Fibroblast of villous mesenchyme (primary cell): ENCODE measurements around the gene RDH16. TPM values are rescaled to one million over a fixed set of nuclear protein-coding genes. Genes with fewer than 3 reads are reported as not detected.
A peak's percentile ranks its signal among the peaks of the same experiment; 100 is the strongest.

Experiments used
- DNase-seq: peaks from one replicate; pipeline ENCODE4 v3.0.0-alpha.2; 2010; ENCODE audit warnings: low read depth
- H3K4me3 ChIP-seq: 2 replicates; pipeline ENCODE4 v1.5.1; 2011; ENCODE audit warnings: low read depth, mild to moderate bottlenecking, low read length
- total RNA-seq: library from RNA; depleted of rRNA; stranded (reverse); fragments of >200 nt; gene quantifications from 2 replicates; pipeline ENCODE4 v1.2.3, GENCODE V29; 2012
- TF ChIP-seq, protein P1 (sequence below): IDR thresholded peaks from 2 replicates; pipeline ENCODE4 v1.5.1; 2012; ENCODE audit warnings: low read depth, mild to moderate bottlenecking, low read length; ENCODE audit not compliant: insufficient read depth

The RDH16 gene, protein sequence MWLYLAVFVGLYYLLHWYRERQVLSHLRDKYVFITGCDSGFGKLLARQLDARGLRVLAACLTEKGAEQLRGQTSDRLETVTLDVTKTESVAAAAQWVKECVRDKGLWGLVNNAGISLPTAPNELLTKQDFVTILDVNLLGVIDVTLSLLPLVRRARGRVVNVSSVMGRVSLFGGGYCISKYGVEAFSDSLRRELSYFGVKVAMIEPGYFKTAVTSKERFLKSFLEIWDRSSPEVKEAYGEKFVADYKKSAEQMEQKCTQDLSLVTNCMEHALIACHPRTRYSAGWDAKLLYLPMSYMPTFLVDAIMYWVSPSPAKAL
- total RNA-seq = under 0.01 TPM in 2 replicates

DNA sequence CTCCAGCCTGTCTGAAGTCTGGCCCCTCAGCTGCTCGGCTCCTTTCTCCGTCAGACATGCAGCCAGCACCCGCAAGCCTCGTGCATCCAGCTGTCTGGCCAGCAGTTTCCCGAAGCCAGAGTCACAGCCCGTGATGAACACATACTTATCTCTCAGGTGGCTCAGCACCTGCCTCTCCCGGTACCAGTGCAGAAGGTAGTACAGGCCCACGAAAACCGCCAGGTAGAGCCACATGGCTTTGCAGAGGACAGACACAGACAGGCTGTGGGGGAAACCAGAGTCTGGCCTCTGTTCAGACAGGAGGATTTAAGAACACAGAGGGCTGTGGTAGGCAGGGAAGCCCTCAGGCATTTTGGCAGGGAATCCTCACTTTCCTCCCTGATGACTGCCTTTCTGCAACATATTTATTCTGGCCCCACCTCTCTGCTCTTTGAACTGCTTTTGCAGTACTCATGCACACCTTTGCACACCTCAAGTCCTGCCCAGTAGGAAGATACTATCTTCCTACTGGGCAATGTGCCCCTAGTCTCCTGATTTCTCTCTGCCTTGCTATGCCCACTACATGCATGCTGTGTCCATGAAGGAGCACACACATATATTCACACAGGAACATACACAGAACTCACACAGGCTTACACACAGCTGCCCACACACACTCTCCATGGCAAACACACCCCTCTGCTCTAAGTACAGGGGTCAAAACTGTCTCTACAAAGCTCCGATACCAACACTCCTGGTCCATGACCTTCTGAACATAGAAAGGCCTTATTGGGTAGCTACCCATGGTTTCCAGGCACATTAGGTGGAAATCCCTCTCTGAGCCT, at the start of gene RDH16:
RDH16 (minus strand) TSS at position 380 of the 824 bp plus-strand sequence; CDS start at position 234, 146 bp downstream.
- H3K4me3 ChIP-seq = no peak within 1 kb of the TSS
- TF ChIP-seq, protein P1, sequence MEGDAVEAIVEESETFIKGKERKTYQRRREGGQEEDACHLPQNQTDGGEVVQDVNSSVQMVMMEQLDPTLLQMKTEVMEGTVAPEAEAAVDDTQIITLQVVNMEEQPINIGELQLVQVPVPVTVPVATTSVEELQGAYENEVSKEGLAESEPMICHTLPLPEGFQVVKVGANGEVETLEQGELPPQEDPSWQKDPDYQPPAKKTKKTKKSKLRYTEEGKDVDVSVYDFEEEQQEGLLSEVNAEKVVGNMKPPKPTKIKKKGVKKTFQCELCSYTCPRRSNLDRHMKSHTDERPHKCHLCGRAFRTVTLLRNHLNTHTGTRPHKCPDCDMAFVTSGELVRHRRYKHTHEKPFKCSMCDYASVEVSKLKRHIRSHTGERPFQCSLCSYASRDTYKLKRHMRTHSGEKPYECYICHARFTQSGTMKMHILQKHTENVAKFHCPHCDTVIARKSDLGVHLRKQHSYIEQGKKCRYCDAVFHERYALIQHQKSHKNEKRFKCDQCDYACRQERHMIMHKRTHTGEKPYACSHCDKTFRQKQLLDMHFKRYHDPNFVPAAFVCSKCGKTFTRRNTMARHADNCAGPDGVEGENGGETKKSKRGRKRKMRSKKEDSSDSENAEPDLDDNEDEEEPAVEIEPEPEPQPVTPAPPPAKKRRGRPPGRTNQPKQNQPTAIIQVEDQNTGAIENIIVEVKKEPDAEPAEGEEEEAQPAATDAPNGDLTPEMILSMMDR = no peak
- no peak for DNase-seq

DNA sequence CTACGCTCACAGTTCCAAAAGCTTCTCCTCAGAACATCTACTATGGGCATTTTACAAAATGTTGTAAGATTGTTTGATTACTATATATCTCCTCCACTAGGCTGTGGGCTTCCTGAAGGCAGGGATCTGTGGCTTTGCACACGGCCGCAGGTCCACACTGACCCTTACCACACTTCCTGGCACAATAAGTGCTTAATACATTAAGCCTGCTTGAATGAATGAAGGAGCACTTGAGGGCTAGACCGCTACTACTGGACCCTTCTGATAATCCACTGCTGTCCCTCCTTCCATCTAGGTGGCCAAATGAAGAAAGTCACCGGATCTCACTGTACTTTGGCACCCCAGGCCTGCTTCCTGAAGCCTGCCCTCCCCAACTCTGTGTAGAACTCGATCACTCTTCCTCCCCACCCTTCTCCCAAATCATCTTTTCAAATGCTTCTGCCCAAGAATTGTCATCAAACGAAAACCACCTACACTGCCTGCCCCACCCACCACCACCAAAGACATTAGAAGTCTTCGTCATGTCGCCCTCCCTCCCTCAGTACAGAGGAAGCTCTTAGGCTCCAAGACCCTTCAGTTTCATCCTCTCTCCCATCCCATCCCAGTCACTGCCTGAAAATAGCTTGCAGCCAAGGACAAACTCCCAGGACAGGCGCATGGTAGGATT, 49.5 kb upstream of the RDH16 start:
- TF ChIP-seq, protein P1 = peak; percentile 5
- H3K4me3 ChIP-seq = peak overlapping the region; percentile 35
- DNase-seq = no peak

DNA sequence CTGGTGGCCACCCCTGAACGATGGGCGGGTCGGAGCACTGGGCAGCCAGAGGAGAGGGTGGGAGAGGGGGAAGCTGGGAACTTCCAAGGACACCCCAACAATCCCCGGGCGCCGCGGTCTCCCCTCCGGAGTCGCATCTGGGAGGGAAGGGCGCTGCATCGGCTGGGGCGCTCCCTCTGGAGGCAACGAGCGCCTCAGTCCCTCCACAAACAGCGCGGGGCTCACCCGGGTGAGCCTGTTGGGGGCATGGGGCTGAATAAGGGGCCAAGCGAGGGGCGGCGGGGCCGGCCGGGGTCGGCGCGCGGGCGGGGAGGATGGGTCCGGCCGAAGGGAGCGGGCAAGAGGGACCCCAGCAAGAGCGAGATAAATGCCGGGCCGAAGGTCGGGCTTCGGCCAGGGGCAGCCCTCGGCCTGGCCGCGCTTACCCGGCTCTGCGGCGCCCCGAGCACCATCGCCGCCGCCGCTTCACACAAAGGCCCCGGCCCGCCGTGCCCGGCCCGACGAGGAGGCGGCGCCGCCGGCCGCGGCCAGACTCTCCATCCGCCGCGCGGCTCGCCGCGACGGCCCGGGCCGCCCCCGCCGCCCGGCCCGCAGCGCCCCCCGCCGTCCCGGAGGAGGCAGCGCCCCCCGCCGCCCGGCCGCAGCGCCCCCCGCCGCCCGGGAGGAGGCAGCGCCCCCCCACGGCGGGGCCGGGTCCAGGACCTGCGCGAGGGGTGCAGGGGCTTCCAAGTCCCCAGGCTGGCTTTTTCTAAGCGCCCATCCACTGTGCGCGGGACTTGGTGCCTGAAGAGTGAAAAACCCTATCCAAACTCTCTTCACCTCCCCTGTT, 48.8 kb upstream of the RDH16 start, which contains the start of gene ZBTB39:
ZBTB39 (minus strand) TSS at position 567 of the 829 bp plus-strand sequence. CDS start 1,629 bp downstream, outside the sequence.
- TF ChIP-seq, protein P1 = peak; percentile 43
- peak; percentile 53 for DNase-seq
- H3K4me3 ChIP-seq = peak within 1 kb of the TSS; percentile 78

DNA sequence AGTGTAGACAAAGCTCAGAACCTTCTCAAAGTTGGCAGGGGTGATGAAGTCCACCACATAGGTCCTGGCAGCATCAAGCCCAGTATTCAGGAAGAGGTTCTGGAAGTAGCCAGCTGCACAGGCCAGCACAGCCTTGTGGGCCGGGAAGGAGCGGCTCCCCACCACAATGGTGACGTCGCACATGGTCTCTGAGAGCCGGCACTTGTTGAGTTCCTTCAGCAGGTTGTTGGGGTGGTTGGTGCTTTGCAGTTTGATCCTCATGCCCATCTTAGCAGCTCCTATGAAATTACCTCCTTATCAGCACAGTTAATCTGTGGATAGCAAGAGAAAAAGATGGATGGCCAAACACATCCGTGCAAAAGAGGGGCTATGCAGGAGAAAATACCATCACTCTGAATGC, 47.2 kb upstream of the RDH16 start:
- no peak overlapping the region for H3K4me3 ChIP-seq
- TF ChIP-seq, protein P1 = no peak
- DNase-seq = no peak

DNA sequence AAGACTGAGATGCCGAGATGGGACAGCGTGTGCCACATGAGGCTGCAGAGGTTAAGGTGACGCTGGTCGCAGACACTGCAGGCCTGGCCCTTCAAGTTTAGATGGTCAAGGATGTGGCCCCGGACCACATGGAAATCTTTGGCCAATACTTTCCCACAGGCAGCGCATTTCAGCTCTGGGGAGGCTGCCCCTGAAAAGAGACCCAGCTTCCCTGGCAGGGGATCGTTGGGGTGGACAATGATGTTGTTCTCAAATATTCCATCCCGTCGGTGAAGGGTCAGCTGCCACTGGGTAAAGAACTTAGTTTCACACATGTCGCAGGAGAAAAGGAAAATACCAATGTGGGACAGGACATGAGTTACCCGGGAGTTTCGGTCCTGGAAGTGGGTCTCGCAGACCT, 46.0 kb upstream of the RDH16 start:
- DNase-seq = no peak
- H3K4me3 ChIP-seq = no peak overlapping the region
- TF ChIP-seq, protein P1 = no peak

DNA sequence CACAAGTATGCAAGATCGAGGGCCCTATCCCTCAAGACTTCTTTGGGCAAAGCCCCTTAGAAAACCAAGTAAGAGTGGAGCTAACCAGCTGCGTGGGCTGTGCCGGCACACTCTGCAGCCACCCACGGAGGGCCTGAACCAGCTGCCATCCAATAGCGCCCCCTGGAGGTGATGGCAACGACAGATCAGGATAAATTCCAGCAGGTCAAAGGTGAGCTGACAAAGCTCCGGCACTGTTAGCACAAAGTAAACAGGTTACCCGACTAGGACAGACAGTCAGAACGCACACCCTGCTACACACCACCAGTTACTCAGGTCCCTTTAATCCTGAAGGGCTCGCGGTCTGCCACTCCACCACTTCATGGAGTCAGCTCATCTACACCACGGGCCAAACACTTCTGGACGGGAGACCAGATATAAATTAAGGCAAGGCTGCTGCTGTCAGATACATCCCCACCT, 44.1 kb upstream of the RDH16 start:
- DNase-seq = peak; percentile 78
- H3K4me3 ChIP-seq = no peak overlapping the region
- TF ChIP-seq, protein P1 = peak; percentile 90
